DMS53 treated with DMSO at 0.1 percent for 48 hours (cell line): ENCODE measurements around the gene TRABD.

Experiments used
- DNase-seq: peaks from one replicate; lab custom pipeline; 2025; ENCODE audit not compliant: unreplicated experiment; lab: John Stamatoyannopoulos, UW

Gene TRABD

DNA sequence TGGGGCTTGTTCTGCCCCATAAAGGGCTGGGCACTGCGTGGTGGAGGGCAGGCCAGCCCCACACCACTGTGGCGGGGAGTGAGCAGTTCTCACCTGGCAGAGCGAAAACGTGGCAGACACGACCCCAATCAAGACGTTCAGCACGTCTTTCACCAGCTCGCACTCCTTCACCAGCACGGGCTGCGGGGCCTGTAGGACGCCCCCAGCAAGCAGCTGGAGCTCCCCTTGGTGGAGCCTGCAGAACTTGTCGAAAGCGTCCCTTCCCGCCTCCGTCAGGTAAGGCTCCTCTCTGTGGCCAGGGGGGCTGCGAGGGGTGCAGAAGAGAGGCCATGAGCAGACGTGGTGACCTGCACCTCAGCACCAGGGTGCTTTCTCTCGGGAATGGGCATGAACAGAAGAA lies 47.5 kb downstream of the TRABD start:
- DNase-seq: no peak

DNA sequence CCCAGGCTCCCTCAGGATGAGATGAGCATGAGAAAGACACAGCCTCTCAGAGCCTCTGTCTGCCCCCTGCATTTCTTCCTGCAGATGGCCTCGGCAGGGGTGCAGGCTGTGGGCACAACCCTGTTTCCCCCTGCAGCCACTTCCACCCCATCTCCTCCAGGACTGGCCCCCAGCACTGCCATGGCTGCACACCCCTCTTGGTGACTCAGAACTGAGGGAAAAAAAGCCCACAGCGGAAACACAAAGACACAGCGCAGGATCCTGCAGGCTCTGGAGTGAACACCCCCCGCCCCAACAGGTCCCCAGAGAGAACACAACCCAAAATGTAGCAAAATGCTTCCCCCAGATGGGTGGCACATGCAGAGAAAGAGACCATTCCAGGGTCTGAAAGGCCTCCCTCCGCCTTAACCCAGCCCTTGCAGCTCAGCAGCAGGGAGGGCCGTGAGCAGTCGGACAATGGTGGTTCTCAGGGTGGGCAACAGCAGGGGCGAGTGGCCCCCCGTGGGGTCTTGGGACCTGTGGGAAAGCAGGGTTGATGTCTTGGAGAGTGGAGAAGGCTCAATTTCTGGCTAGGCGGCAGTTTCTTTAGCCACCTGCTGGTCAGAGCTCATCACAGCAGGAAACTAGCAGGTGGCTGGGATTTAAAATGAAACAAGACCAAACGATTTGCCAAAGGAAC lies 51.2 kb downstream of the TRABD start:
- no peak for DNase-seq

DNA sequence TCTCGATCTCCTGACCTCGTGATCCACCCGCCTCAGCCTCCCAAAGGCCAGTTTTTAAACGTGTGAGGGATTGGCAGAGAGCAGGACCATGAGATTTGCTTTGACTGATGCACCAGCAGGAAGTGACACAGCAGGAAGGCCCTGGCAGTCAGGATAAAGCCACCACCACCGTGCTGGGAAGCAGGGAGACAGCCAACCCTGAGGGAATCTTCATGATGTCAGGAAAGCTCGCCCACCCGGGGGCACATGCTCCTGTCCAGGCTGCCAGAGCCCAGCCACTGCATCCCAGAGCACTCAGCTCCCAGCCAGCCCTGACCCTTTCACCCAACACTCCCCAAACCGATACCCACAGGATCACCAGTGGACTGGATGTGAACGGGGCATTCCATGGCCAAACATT lies 53.0 kb downstream of the TRABD start:
- DNase-seq: no peak

DNA sequence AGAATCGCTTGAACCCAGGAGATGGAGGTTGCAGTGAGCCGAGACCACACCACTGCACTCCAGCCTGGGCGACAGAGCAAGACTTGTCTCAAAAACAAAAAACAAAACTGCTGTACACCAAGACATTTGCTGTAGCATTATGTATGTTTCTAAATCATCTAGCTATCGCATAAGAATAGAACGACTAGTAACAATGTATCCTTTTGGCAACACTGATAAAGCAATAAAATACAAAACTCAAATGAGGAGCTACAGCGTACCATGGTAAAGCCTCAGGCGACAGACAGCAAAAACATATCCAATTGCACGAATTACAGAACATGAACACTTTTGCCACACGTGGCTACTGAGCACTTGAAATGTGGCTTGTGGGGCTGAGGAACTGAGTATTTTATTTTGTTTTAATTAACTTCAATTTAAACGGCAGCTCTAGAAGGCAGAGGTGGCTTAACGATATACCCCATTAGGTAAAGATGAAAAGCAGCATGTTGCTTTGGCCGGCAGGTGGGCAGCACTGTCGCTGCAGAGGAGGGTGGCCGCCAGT lies 56.8 kb downstream of the TRABD start:
- no peak for DNase-seq

DNA sequence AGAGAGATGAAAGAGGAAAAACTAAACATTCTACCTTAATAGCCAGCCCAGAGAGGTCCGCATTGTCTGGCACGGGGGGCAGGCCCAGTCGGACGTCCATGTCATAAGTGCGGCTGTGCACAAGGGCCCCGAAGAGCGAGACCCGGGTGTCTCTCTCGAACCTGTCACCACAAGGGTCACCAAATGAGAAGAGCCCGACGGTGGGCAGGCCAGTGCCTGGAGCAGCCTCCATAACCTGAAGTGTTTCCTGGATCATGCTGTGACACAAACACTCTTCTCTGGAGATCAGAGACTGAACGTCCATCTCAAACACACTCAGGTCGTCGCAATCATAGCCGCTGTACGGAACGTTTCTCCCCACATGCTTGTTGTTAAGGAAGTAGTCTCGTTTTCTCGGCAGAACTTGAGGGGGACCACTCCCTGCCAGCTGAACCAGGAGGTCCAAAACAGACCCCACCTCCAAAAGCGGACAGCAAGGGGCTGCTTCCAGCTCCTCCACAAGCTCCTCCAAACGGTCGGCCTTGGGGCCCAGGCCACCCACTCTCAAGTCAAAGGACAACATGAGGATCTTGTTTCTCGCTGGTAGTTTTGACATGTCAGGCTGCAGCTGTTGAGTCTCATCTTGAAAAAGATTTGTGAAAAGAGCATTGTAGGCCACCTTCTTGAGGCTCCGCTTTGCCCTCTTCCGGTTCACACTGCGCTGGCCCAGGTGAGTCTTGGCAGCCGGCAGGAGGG lies 58.1 kb downstream of the TRABD start:
- DNase-seq: peak; percentile 19

DNA sequence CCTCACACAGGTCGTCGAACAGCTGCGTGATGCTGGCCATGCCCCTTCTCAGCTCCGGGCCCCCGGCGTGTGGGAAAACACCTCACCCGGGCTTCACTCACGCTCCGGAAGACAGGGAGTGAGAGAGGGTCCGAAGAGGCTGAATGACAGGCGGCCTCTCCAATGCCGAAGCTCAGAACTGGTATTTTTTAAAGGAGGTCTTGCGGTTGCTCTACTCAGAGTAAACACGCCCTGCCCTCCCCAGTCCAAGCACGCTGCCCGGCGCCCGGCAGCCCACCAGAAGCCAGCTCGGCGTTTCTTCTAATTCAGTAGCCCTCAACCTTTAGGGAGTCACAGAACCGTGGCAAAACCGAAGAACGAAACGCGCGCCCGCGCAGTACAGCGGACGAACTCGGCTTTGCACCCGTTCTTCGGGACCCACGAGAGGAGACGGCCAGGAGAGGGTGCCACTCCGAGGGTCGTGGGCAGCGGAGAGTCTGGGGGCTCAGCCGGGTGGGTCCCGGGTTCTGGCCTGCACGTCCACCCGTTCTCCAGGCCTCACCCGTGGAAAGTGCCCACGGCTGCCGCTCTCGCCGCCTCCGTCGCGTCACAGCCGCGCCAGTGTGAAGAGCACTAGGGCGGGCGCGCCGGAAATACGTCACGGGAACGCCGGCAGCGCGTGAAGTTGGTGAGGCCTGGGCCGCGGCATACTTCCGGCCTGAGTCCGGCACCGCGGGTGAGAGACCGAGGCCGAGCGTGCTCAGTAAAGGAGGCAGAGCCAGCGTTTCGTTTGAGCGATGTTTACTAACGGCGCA lies 58.9 kb downstream of the TRABD start, which contains the start of gene TUBGCP6:
TSS of gene TUBGCP6 (minus strand) at position 604 of the 794 bp plus-strand sequence. CDS start at position 40, 564 bp downstream.
- DNase-seq: peak; percentile 71

DNA sequence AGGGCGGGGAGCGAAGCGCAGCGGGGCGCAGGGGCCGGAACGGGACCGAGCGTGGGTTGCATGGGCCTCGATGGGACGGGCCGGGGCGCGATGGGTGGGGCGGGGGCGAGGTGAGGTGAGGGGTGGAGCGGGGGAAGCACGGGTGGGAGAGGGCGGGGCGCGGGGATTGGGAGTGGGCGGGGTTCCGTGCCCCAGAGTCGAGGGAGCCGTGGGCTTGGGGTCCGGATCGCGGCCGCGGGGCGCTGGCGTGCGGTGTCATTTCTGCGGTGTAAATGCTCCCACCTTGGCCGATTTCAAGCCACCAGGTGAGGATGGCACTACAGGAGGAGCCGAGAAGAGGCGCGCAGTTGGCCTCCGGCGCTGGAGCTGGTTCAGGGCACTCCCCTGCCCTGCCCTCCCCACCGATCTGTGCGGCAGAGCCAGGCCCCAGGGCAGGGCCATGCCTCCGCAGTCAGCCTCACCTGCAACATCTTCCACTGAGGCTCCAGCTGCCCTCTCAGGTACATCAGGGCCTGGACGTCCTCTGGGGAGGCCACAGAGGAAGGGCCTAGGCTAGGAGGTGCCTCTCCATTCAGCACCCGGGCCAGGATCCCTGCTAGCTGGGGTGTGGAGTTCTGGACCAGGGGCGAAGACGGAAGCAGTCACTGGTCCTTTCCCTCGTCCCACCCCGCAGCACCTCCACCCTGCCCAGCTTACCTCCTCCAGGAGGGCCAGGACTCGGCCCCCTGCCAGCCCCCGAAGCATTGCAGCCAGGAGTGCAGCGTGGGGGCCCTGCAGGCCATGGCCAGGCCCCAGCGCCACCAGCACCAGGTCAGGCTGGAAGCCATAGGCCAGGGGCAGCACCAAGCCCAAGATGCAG lies 59.7 kb downstream of the TRABD start:
- DNase-seq: no peak

DNA sequence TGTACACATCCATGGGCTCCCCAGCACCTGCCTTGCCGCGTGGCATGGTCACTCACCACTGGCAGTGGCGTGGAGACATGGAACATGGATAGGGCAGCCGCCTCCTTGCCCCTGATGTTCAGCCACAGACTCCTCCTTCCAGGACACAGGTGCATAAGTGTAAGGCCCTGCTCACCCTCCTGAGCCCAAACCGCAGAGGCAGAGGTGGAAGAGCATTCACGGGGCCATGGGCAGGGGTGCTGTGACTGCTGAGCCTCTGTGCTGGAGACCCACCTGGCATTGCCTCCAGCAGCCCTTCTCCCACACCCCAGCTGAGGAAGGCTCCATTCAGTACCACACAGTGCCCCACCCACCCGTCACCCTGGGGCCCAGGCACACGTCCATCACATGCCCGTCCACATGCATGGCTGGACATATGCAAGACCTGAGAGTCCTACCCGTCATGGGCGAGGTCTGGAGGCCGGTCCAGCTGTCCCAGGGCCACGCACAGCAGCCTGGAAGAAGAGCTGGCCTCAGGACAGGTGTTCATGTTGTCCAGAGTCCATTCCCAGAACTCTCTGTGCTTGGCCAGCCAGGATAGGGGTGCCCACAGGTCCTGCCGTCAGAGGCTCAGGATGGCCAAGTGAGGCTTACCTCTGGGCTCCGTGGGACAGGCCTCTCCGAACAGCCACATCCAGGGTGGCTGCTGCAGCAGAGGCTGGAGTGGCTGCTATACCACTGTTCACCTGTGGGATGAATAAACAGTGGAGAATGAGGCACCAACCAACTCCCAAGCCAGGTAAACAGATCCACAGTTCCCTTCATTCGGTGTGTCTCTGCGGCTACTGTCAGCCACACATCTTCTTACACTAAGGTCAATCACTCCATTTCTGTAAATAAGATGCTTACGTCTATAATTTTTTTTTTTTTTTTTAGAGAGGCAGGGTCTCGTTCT lies 60.8 kb downstream of the TRABD start:
- DNase-seq: no peak

DNA sequence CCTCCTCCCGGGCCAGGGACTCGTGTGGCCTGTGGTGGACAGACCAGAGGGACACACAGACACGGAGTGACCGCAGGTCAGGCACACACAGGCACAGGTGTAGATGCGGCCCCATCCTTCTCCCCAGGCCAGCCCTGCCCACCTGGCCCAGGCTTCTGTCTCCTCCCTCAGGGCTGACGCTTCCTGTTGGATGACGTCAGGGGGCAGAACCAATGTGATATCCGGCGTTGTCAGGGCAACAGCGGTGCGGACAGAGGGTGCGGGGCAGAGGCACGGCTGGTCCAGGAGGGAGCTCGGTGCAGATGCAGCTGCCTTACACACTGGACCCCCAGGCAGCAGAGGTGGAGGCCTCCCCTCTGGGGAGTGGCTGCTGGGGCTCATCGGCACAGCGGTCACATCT lies 62.0 kb downstream of the TRABD start:
- DNase-seq: peak; percentile 76

DNA sequence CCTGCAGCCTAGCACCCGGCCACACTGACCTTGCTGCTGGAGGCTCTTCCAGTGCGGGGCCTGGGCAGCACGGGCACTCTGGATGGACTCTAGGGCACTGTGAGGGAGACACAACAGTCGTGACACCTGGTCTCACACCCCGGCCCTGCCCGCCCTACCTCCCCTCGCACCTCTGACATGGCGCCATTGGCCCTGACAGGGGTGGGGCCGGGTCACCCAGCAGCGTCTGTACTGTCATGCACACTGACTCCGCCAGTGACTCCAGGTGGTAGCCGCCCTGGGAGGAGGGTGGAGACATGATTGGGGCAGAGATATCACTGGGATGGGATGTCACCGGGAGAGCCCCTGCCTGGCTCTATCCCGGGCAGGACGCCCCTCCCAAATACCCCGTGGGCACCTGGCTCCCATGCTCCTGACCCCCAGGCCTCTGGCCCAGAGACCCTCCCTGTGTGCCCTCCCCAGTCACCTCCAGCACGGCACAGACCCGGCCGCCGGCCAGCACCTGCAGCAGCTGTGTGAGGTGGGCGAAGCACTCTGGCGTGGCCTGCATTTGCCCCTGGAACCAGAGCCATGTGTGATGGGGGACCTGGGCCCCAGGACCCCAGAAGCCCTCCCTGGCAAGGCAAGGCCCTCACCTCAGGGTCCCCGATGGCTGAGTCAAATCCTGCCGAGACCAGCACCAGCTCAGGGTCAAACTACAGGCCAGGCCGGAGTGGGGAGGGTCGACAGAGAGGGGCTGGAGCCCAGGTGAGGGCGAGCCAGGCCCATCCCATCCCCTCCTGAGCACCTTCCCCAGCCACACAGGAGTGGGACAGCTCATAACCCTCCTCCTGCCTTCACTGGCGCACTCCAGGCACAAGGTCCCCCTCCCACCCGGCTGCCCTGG lies 62.7 kb downstream of the TRABD start:
- DNase-seq: no peak
